ENCODE measurements around the gene GAS6.

Gene GAS6

DNA sequence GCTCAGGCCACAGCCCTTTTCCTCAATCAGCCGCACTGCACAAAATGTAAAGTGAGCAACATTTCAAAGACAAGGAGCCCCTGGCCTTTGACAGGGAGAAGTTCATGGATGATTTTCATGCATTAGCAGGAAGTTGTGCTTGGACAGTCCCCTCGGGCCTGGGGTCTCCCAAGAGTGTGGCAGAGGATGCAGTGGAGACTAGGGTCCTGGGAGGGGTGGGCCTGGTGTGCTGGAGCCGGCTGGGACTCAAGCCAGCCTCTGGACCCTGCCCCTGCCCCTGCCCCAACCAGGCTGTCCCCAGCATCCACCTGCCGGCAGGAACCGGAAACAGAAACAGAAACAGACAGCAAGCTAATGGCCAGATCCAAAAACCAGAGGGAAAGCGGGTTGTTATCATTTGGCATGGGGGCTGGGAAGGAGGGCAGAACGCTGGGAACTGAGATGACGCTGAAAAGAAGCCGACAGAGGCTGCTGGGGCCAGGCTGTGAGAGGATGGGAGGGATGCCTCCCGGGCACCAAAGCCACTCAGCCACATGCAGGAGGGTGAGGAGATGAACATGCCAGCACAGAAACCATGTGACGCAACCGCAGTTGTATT lies 2.3 kb downstream of the GAS6 start:
- H3K4me3 ChIP-seq (ENCODE audit: low read depth, low read length): no peak overlapping the region
- H3K36me3 ChIP-seq (replicated peaks): no peaks in the 10 kb centered on the region
- H3K27me3 ChIP-seq (replicated peaks): peaks cover 7% of the 10 kb centered on the region
- no peak overlapping the region for H3K27ac ChIP-seq
- in situ Hi-C loops (cut with HindIII; ENCODE audit: low pct_ligation_motif_present, low sequenced_read_pairs): no loop called here
- DNase-seq: no peak
- TF ChIP-seq, protein P1, sequence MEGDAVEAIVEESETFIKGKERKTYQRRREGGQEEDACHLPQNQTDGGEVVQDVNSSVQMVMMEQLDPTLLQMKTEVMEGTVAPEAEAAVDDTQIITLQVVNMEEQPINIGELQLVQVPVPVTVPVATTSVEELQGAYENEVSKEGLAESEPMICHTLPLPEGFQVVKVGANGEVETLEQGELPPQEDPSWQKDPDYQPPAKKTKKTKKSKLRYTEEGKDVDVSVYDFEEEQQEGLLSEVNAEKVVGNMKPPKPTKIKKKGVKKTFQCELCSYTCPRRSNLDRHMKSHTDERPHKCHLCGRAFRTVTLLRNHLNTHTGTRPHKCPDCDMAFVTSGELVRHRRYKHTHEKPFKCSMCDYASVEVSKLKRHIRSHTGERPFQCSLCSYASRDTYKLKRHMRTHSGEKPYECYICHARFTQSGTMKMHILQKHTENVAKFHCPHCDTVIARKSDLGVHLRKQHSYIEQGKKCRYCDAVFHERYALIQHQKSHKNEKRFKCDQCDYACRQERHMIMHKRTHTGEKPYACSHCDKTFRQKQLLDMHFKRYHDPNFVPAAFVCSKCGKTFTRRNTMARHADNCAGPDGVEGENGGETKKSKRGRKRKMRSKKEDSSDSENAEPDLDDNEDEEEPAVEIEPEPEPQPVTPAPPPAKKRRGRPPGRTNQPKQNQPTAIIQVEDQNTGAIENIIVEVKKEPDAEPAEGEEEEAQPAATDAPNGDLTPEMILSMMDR (IDR thresholded peaks at IDR 0.05; ENCODE audit: low read depth, low read length, missing control alignments): no peak

DNA sequence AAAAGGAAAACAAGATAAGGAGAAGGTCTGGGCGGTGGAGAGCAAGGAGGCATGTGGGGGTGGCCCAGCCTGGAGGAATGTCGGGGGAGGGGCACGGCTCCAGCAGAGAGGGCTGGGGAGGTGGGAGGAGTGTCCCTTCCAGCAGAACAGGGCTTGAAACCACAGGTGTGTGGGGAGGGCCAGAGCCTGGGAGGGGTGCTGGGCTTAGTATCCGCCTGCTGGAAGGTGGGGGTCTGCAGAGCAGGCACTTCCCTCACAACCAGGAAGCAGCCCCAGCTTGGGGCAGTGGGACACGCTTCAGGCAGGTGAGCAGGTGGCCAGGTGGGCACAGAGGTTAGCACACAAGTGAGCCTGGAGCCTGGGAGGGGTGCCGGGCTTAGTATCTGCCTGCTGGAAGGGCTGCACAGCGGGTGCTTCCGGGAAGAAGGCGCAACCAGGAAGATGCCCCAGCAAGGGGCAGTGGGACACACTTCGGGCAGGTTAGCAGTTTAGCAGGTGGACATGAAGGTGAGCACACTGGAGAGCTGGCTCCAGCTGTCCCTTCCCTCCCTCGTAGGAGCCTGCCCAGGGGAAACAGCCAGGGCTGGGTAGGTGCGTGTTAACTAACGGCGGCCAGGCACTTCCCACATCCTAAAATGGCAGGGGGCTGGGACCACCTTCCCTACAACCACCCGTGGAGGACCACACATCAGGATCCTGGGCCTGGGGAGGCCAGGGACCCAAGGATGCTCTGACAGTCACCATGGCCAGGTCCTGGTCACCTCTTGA lies 3.0 kb downstream of the GAS6 start:
- Histone ChIP-seq H3K36me3 (replicated peaks) (no peaks in the 10 kb centered on the region), H3K27me3 (replicated peaks) (peaks cover 7% of the 10 kb centered on the region), H3K27ac (no peak overlapping the region), H3K4me3 (ENCODE audit: low read depth, low read length) (no peak overlapping the region)
- DNase-seq: no peak
- in situ Hi-C loops (cut with HindIII; ENCODE audit: low pct_ligation_motif_present, low sequenced_read_pairs): no loop called here
- TF ChIP-seq, protein P1 (IDR thresholded peaks at IDR 0.05; ENCODE audit: low read depth, low read length, missing control alignments): no peak

- no peak for DNase-seq
- Histone ChIP-seq H3K36me3 (replicated peaks) (no peaks in the 10 kb centered on the region), H3K27me3 (replicated peaks) (peaks cover 5% of the 10 kb centered on the region), H3K27ac (no peak overlapping the region), H3K4me3 (ENCODE audit: low read depth, low read length) (no peak overlapping the region)
- in situ Hi-C loops (cut with HindIII; ENCODE audit: low pct_ligation_motif_present, low sequenced_read_pairs): no loop called here
- TF ChIP-seq, protein P1 (IDR thresholded peaks at IDR 0.05; ENCODE audit: low read depth, low read length, missing control alignments): no peak
These were observed 3.7 kb downstream of the GAS6 start for GRCh38 chr13:113860051-113860664.

GRCh38 chr13:113859311-113860050 lies 4.4 kb downstream of the GAS6 start:
- no peak overlapping the region for H3K4me3 ChIP-seq (ENCODE audit: low read depth, low read length)
- no peak overlapping the region for H3K27ac ChIP-seq
- TF ChIP-seq, protein P1 (IDR thresholded peaks at IDR 0.05; ENCODE audit: low read depth, low read length, missing control alignments): no peak
- no peaks in the 10 kb centered on the region for H3K27me3 ChIP-seq (replicated peaks)
- no peaks in the 10 kb centered on the region for H3K36me3 ChIP-seq (replicated peaks)
- in situ Hi-C loops (cut with HindIII; ENCODE audit: low pct_ligation_motif_present, low sequenced_read_pairs): no loop called here
- no peak for DNase-seq

- H3K36me3 ChIP-seq (replicated peaks): no peaks in the 10 kb centered on the region
- no peak overlapping the region for H3K27ac ChIP-seq
- no peak for DNase-seq
- H3K27me3 ChIP-seq (replicated peaks): no peaks in the 10 kb centered on the region
- in situ Hi-C loops (cut with HindIII; ENCODE audit: low pct_ligation_motif_present, low sequenced_read_pairs): no loop called here
- no peak overlapping the region for H3K4me3 ChIP-seq (ENCODE audit: low read depth, low read length)
- TF ChIP-seq, protein P1 (IDR thresholded peaks at IDR 0.05; ENCODE audit: low read depth, low read length, missing control alignments): no peak
These were observed 6.2 kb downstream of the GAS6 start for GRCh38 chr13:113857531-113858195.

Measured in brain microvascular endothelial cell (primary cell).